Stimulated activated CD8-positive, alpha-beta memory T cell treated with anti-CD3 and anti-CD28 coated beads, Interleukin-2, amount 100 ng/mL, for 1 hour (primary cell): ENCODE measurements around the gene DSCAML1.

Experiments
- DNase-seq, 2 donors: peaks; one replicate each; pipeline ENCODE4 v3.0.0-alpha.2; 2020; ENCODE audit warnings: low read depth in 2 of 2

DSCAML1 gene

GRCh38 chr11:117614728-117615127 lies 182.3 kb downstream of the DSCAML1 start:
- DNase-seq = no peak

GRCh38 chr11:117613521-117613920 lies 183.5 kb downstream of the DSCAML1 start:
- DNase-seq = no peak

- no peak for DNase-seq
These were observed 184.8 kb downstream of the DSCAML1 start for GRCh38 chr11:117612177-117612576.

- no peak for DNase-seq
These were observed 186.1 kb downstream of the DSCAML1 start for GRCh38 chr11:117610901-117611300.

- DNase-seq = no peak
These were observed 187.0 kb downstream of the DSCAML1 start for GRCh38 chr11:117610045-117610444.

- no peak for DNase-seq
These were observed 189.6 kb downstream of the DSCAML1 start for GRCh38 chr11:117607449-117607848.

- no peak for DNase-seq
These were observed 190.2 kb downstream of the DSCAML1 start for GRCh38 chr11:117606790-117607189.

GRCh38 chr11:117606211-117606610 lies 190.8 kb downstream of the DSCAML1 start:
- no peak for DNase-seq

GRCh38 chr11:117605331-117605730 lies 191.7 kb downstream of the DSCAML1 start:
- no peak for DNase-seq

- DNase-seq = no peak
These were observed 192.6 kb downstream of the DSCAML1 start for GRCh38 chr11:117604336-117604995.

- DNase-seq = no peak
These were observed 193.1 kb downstream of the DSCAML1 start for GRCh38 chr11:117603932-117604331.

GRCh38 chr11:117601006-117601708 lies 195.9 kb downstream of the DSCAML1 start:
- DNase-seq = no peak

DNA sequence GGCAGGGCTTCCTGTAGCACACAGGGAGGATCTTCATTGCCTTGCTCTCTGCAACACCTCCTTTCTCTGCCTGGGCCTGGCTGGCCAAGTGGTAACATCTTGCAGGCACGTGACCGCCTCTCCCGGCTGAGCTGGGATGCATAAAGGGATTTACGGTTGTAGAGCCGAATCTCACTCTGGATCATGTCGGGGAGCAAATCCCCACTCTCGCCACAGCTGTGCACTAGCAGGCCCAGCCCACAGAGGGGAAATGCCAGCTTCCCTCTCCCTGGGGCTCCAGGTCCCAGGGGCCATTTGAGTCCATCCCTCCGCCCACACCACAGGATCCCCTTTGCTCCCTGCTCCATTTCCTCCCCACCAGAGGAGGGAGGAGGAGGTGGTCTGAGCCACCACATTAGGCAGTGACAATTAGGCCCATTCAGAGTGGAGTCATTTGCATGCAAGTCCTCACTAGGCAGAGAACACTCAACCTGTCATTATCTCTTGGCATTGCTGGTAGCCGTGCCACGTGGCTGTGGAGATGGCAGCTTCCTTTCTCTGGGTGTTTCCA lies 196.7 kb downstream of the DSCAML1 start:
- no peak for DNase-seq

DNA sequence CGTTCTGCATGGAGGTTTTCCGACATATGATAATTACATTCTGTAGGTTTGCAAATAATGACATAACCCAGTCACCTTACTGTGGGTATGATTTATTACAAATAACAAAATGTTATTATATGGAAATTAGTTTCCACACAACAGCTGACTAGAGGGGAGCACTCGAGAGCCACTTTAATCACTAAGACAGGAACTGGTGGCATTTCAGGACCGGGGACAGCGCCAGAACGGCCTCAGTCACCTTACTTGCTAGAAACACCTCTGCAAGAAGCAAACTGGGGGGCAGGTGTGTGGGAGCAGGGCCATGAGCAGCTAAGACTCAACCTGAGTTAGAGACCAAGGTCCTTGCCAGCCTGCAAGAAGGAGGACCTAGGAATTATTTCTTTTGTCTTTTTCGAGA lies 199.9 kb downstream of the DSCAML1 start:
- DNase-seq = no peak

GRCh38 chr11:117595440-117595839 lies 201.6 kb downstream of the DSCAML1 start:
- no peak for DNase-seq

DNA sequence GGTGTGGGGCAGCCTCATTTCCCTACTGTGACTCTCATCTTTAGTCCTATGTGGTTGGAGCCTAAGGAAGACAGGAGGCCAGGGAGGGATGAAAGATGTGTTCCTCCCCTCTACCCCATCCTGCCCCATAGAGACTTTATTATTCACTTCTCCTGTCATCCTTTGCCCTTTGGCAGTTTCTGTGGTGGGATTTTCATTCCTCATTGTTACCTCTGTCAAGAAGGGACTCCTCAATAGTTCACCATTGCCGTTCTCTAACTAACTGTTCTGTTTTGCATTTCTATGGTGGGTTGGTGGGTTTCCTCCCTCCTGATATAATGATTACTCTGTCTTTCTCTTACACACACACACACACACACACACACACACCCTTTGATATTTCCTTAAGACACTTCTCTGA lies 202.3 kb downstream of the DSCAML1 start:
- DNase-seq = no peak

- no peak for DNase-seq
These were observed 204.0 kb downstream of the DSCAML1 start for GRCh38 chr11:117593065-117593464.

DNA sequence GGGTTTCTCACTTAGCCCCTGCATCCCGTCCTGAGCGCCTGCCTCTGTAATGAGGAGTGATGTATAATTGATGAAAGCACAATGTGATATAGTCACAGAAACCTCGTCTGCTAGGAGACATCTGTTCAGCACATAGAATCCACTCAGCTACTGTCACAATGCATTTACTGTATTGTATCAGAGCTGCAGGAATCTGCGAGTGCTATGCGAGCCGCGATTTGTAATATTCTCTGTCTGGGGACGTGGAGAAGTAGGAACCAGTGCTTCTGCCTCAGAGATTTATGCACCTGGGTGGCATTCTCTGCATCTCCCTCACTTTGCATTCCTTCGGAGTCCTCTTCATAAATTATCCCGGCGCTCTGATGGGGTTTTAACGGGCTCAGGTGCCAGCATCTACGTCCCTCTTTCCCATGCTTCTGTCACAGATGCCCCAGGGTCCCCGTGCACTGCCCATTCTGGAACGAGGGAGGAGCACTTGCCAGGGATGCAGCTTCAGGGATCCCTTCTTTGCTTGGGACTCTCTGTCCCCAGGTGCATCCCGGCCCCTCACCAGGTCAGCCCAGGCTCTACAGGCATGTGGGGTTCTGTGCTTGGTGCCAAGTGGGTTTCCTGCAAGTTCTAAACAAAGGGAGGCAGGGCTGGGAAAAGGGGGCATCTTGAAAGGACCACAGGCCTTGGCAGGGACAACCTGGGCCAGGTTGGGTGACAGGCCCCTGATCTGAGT lies 205.5 kb downstream of the DSCAML1 start:
- DNase-seq = no peak

DNA sequence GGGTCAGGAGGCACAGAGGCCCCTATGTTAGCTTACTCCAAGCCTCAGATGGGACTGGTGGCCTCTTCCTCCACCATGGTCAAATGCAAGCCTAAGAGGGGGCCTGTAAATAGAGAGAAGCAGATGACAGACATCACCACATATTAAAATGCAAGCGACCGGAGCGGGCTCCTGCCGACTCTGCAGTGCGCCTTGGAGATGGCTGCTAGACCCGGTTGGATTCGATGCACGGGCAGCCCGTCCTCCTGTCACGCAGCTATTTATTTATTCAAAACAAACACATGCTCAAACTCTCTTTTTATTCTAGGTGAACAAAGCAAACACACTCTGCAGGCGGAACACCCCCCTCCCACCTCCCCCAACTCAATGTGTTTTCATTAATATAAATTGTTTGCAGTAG lies 208.0 kb downstream of the DSCAML1 start:
- no peak for DNase-seq

DNA sequence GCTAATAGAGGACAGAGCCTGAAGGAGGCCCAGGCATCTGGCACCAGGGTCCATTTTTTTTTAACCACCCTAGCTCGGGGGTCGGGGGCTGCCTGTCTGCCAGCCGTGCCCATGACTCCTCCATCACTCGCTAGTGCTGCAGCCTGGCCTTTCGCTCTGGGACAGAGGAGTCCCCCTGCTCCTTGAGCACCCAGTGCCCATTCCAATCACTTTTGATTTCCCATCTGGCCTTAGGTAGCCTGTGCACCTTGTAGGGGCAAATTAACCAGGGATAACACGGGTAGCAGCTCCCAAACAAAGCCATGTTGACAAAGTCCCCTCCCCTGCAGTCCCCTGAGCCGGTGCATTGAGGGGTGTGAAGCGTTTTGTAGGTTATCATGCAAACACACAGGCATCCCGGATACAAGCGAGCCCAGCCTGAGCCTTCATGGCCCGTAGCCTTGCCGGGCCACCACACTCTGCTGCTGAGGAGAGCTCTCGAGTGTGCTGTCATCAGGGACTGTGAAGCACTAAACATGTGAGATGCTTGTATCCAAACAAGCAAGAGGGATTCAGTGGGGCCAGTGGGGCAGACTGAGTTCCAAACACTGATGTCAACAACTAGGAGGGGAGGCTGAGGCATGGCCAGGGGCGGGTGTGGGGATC lies 208.7 kb downstream of the DSCAML1 start:
- no peak for DNase-seq

DNA sequence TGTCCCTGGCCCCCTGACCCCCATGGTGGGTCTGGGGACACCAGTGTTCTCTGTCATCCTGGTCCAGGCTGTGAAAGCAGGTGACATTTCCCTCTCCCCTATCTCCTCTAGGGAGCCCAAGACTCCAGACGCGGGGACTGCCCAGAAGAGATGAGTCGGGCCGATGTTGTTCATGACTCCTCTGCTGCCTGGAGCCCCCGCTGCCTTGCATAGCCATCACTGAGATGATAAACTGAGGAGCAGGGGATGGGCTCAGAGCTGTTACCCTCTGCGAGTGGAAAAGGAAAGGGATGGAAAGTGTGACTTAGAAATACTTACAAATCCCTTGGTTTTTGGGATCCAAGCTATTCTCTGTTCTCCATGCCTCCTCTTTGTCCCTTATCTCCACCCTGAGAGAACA lies 209.6 kb downstream of the DSCAML1 start:
- DNase-seq = no peak

DNA sequence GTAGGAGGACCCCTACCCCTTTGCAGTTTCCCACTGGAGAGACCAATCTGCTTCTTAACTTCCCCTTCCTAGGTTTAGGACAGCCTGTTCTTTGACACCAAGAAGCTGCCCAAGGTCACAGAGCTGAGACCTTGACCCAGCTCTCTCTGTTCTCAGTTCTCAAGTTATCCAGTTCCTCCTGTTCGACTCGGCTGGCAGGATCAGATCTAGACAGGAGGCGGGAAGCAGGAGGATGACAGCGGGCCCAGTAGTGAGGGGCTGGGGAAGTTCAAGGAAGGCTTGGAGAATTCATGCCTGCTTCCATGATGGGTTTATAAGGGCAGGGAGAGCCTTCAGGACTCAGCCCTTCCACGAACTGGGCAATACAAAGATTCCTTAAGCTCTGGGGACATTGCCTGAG lies 210.6 kb downstream of the DSCAML1 start:
- no peak for DNase-seq
